Measurements from ENCODE around the gene KRT84.

GRCh38 chr12:52403561-52403960, 18.1 kb upstream of the KRT84 start:
- no peak for TF ChIP-seq CTCF (conservative IDR thresholded peaks at IDR 0.05 in 1 of 2, IDR thresholded peaks at IDR 0.05 in 1 of 2; ENCODE audit: extremely low read depth in 1 of 2, insufficient read depth in 1 of 2, low read depth in 1 of 2, low read length in 2 of 2)
- TF ChIP-seq EZH2 (IDR thresholded peaks at IDR 0.05; ENCODE audit: borderline replicate concordance, low read length) = no peak
